Central memory CD8-positive, alpha-beta T cell (primary cell): Measurements from ENCODE around the gene DACT1.

Source experiments
- ATAC-seq: fragments of 150-1000 bp; cut with Tn5 transposase; replicated peaks from 2 replicates; pipeline ENCODE4 v1.10.0; 2022; ENCODE audit warnings: mild to moderate bottlenecking, moderate FRiP score, moderate number of reproducible peaks; ENCODE audit not compliant: poor library complexity, severe bottlenecking; ENCODE audit errors: extremely low read depth
- DNase-seq, 2 donors: peaks; one replicate each; pipeline ENCODE4 v3.0.0; 2021; ENCODE audit warnings: low spot score in 2 of 2
- H3K27ac Mint-ChIP-seq: one replicate; pipeline ENCODE4 v1.8.0; 2022; ENCODE audit warnings: low read depth, mild to moderate bottlenecking, moderate library complexity, mixed read lengths
- H3K27me3 Mint-ChIP-seq: one replicate; pipeline ENCODE4 v1.8.0; 2022; ENCODE audit warnings: mixed read lengths
- H3K36me3 Mint-ChIP-seq: one replicate; pipeline ENCODE4 v1.8.0; 2022; ENCODE audit warnings: mild to moderate bottlenecking, moderate library complexity, mixed read lengths; ENCODE audit not compliant: insufficient read depth
- H3K4me1 Mint-ChIP-seq: one replicate; pipeline ENCODE4 v1.8.0; 2022; ENCODE audit warnings: mixed read lengths
- H3K4me3 Mint-ChIP-seq: one replicate; pipeline ENCODE4 v1.8.0; 2022; ENCODE audit warnings: mild to moderate bottlenecking, moderate library complexity, mixed read lengths
- H3K9me3 Mint-ChIP-seq: one replicate; pipeline ENCODE4 v1.8.0; 2022; ENCODE audit warnings: mixed read lengths

The DACT1 gene

GRCh38 chr14:58625438-58625837 lies 12.3 kb upstream of the DACT1 start:
- Mint-ChIP-seq H3K9me3 (no peaks in the 10 kb centered on the region), H3K4me1 (no peaks in the 10 kb centered on the region), H3K36me3 (no peaks in the 10 kb centered on the region), H3K27ac (no peak overlapping the region), H3K27me3 (peaks cover 10% of the 10 kb centered on the region), H3K4me3 (no peak overlapping the region)
- no peak for DNase-seq
- no peak for ATAC-seq

- Mint-ChIP-seq H3K36me3 (no peaks in the 10 kb centered on the region), H3K9me3 (no peaks in the 10 kb centered on the region), H3K27me3 (peaks cover 9% of the 10 kb centered on the region), H3K4me3 (no peak overlapping the region), H3K27ac (no peak overlapping the region), H3K4me1 (no peaks in the 10 kb centered on the region)
- ATAC-seq: no peak
- DNase-seq: no peak
Observed at GRCh38 chr14:58626431-58626831, 11.3 kb upstream of the DACT1 start.

GRCh38 chr14:58628406-58628805 lies 9.4 kb upstream of the DACT1 start:
- Mint-ChIP-seq H3K27ac (no peak overlapping the region), H3K27me3 (peaks cover 11% of the 10 kb centered on the region), H3K4me3 (no peak overlapping the region), H3K4me1 (no peaks in the 10 kb centered on the region), H3K9me3 (no peaks in the 10 kb centered on the region), H3K36me3 (no peaks in the 10 kb centered on the region)
- ATAC-seq: no peak
- no peak for DNase-seq

GRCh38 chr14:58629281-58629680 lies 8.5 kb upstream of the DACT1 start:
- no peaks in the 10 kb centered on the region for H3K4me1 Mint-ChIP-seq
- H3K9me3 Mint-ChIP-seq: no peaks in the 10 kb centered on the region
- peaks cover 12% of the 10 kb centered on the region for H3K27me3 Mint-ChIP-seq
- no peaks in the 10 kb centered on the region for H3K36me3 Mint-ChIP-seq
- no peak overlapping the region for H3K4me3 Mint-ChIP-seq
- ATAC-seq: no peak
- no peak overlapping the region for H3K27ac Mint-ChIP-seq
- DNase-seq: no peak

GRCh38 chr14:58631732-58632131 lies 6.0 kb upstream of the DACT1 start:
- H3K27ac Mint-ChIP-seq: no peak overlapping the region

GRCh38 chr14:58633831-58634230 lies 3.9 kb upstream of the DACT1 start:
- Mint-ChIP-seq H3K27me3 (peaks cover 53% of the 10 kb centered on the region), H3K9me3 (no peaks in the 10 kb centered on the region), H3K36me3 (no peaks in the 10 kb centered on the region), H3K27ac (no peak overlapping the region), H3K4me3 (no peak overlapping the region), H3K4me1 (peaks cover 11% of the 10 kb centered on the region)
- ATAC-seq (no peak), DNase-seq (no peak)

More at GRCh38 chr14:58631732-58632131, 6.0 kb upstream of the DACT1 start:
- Mint-ChIP-seq H3K9me3 (no peaks in the 10 kb centered on the region), H3K27me3 (peaks cover 37% of the 10 kb centered on the region), H3K4me1 (no peaks in the 10 kb centered on the region), H3K36me3 (no peaks in the 10 kb centered on the region), H3K4me3 (no peak overlapping the region)
- ATAC-seq (no peak), DNase-seq (no peak)

- Mint-ChIP-seq H3K4me1 (peaks cover 14% of the 10 kb centered on the region), H3K27me3 (peaks cover 61% of the 10 kb centered on the region), H3K4me3 (no peak overlapping the region), H3K36me3 (no peaks in the 10 kb centered on the region), H3K9me3 (no peaks in the 10 kb centered on the region), H3K27ac (no peak overlapping the region)
- DNase-seq (no peak), ATAC-seq (no peak)
Observed at GRCh38 chr14:58634406-58635090, 3.2 kb upstream of the DACT1 start.

GRCh38 chr14:58635091-58635830 lies 2.5 kb upstream of the DACT1 start:
- no peaks in the 10 kb centered on the region for H3K36me3 Mint-ChIP-seq
- no peak overlapping the region for H3K27ac Mint-ChIP-seq
- H3K4me1 Mint-ChIP-seq: peaks cover 14% of the 10 kb centered on the region
- no peak overlapping the region for H3K4me3 Mint-ChIP-seq
- ATAC-seq: no peak
- H3K27me3 Mint-ChIP-seq: peaks cover 68% of the 10 kb centered on the region
- H3K9me3 Mint-ChIP-seq: no peaks in the 10 kb centered on the region
- no peak for DNase-seq

- Mint-ChIP-seq H3K27me3 (peaks cover 76% of the 10 kb centered on the region), H3K9me3 (no peaks in the 10 kb centered on the region)
Observed at GRCh38 chr14:58636129-58636528, 1.6 kb upstream of the DACT1 start.

GRCh38 chr14:58637040-58637390 lies 747 bp upstream of the DACT1 start:
- no peak for DNase-seq
- Mint-ChIP-seq H3K4me3 (peak overlapping the region; percentile 86), H3K36me3 (no peaks in the 10 kb centered on the region), H3K27ac (no peak overlapping the region), H3K4me1 (peaks cover 14% of the 10 kb centered on the region), H3K9me3 (no peaks in the 10 kb centered on the region), H3K27me3 (peaks cover 76% of the 10 kb centered on the region)
- ATAC-seq: no peak

More at GRCh38 chr14:58636129-58636528, 1.6 kb upstream of the DACT1 start:
- H3K27ac Mint-ChIP-seq: no peak overlapping the region
- H3K4me3 Mint-ChIP-seq: no peak overlapping the region
- H3K4me1 Mint-ChIP-seq: peaks cover 14% of the 10 kb centered on the region
- H3K36me3 Mint-ChIP-seq: no peaks in the 10 kb centered on the region
- DNase-seq: no peak
- ATAC-seq: no peak

- Mint-ChIP-seq H3K9me3 (no peaks in the 10 kb centered on the region), H3K27me3 (peaks cover 87% of the 10 kb centered on the region), H3K27ac (no peak overlapping the region), H3K4me3 (peak overlapping the region; percentile 53), H3K36me3 (no peaks in the 10 kb centered on the region), H3K4me1 (peaks cover 14% of the 10 kb centered on the region)
- no peak for DNase-seq
- peak; percentile 13 for ATAC-seq
Observed at GRCh38 chr14:58638231-58639197, 752 bp downstream of the DACT1 start.

GRCh38 chr14:58639198-58639565 lies 1.4 kb downstream of the DACT1 start:
- H3K36me3 Mint-ChIP-seq: no peaks in the 10 kb centered on the region
- no peak overlapping the region for H3K27ac Mint-ChIP-seq
- H3K9me3 Mint-ChIP-seq: no peaks in the 10 kb centered on the region
- H3K27me3 Mint-ChIP-seq: peaks cover 87% of the 10 kb centered on the region
- no peak for DNase-seq
- ATAC-seq: no peak
- peaks cover 14% of the 10 kb centered on the region for H3K4me1 Mint-ChIP-seq
- H3K4me3 Mint-ChIP-seq: peak overlapping the region; percentile 53
